Smooth muscle cell of the umbilical artery (primary cell): ENCODE results near the gene EPS8L1. TPM values are rescaled to one million over a fixed set of nuclear protein-coding genes. Genes with fewer than 3 reads are reported as not detected.

Experiments
- total RNA-seq: library from RNA; depleted of rRNA; stranded (reverse); fragments of >200 nt; gene quantifications from 2 replicates; pipeline ENCODE4 v1.2.3, GENCODE V29; 2014

The EPS8L1 gene
- 0.30 and 1.3 TPM in 2 replicates for total RNA-seq

GRCh38 chr19:55075371-55075998 is at the start of gene EPS8L1:
TSS of gene EPS8L1 (plus strand) at chr19:55075869. CDS start at chr19:55076445, 576 bp downstream.

GRCh38 chr19:55062735-55063491 is 12.8 kb upstream of the EPS8L1 start, which contains the start of gene RDH13:
TSS of gene RDH13 (minus strand) at chr19:55063148. CDS start at chr19:55063032, 116 bp downstream.

GRCh38 chr19:55116859-55117662 is 41.4 kb downstream of the EPS8L1 start, which contains the start of gene PPP1R12C:
TSS of gene PPP1R12C (minus strand) at chr19:55117637. CDS start at chr19:55117543, 94 bp downstream.

Other genes starting within 250 kb of the EPS8L1 start
- not detected in 2 replicates for gene KIR2DS4, start 243.2 kb upstream of the EPS8L1 start, total RNA-seq
- not detected in 2 replicates for gene KIR3DL2, start 225.4 kb upstream of the EPS8L1 start, total RNA-seq
- not detected in 2 replicates for gene FCAR, start 201.6 kb upstream of the EPS8L1 start, total RNA-seq
- gene NCR1, start 169.7 kb upstream of the EPS8L1 start, total RNA-seq = not detected in 2 replicates
- not detected in 2 replicates for gene NLRP7, start 128.3 kb upstream of the EPS8L1 start, total RNA-seq
- 2.6 TPM in 1 of 2 replicates, not detected in the other for gene NLRP2, start 109.5 kb upstream of the EPS8L1 start, total RNA-seq
- 0.18 TPM in 1 of 2 replicates, not detected in the other for gene GP6, start 37.6 kb upstream of the EPS8L1 start, total RNA-seq
- 7.4 and 10.3 TPM in 2 replicates for gene RDH13, start 12.7 kb upstream of the EPS8L1 start, total RNA-seq
- gene PPP1R12C, start 41.8 kb downstream of the EPS8L1 start, total RNA-seq = 29.4 and 46.6 TPM in 2 replicates
- 1.5 and 3.0 TPM in 2 replicates for gene TNNT1, start 73.3 kb downstream of the EPS8L1 start, total RNA-seq
- not detected in 2 replicates for gene TNNI3, start 81.9 kb downstream of the EPS8L1 start, total RNA-seq
- gene DNAAF3, start 90.7 kb downstream of the EPS8L1 start, total RNA-seq = 0.30 and 0.65 TPM in 2 replicates
- not detected in 2 replicates for gene SYT5, start 104.4 kb downstream of the EPS8L1 start, total RNA-seq
- 4.2 and 5.0 TPM in 2 replicates for gene PTPRH, start 133.6 kb downstream of the EPS8L1 start, total RNA-seq
- gene TMEM86B, start 152.9 kb downstream of the EPS8L1 start, total RNA-seq = 0.59 and 1.4 TPM in 2 replicates
- 30.9 and 63.4 TPM in 2 replicates for gene PPP6R1, start 183.1 kb downstream of the EPS8L1 start, total RNA-seq
- gene HSPBP1, start 204.2 kb downstream of the EPS8L1 start, total RNA-seq = 22.9 and 34.8 TPM in 2 replicates
- 6.5 and 16.4 TPM in 2 replicates for gene BRSK1, start 208.1 kb downstream of the EPS8L1 start, total RNA-seq
- gene TMEM150B, start 249.5 kb downstream of the EPS8L1 start, total RNA-seq = not detected in 2 replicates